Transverse colon (tissue), 3 donors: ENCODE measurements around the gene THSD4.

Source experiments
- EP300 ChIP-seq: sonication (generic); formaldehyde crosslinking; IDR thresholded peaks from one replicate; pipeline ENCODE4 v1.6.1; 2017; ENCODE audit warnings: antibody characterized with exemption, low read depth
- POLR2A ChIP-seq: fragments of 450-650 bp; IDR thresholded peaks from one replicate; pipeline ENCODE4 v1.6.1; 2016; ENCODE audit warnings: antibody characterized with exemption, mild to moderate bottlenecking, moderate library complexity
- TF ChIP-seq, protein P1 (sequence below), 5 experiments: fragments of 200-600 bp in 3 of 5; fragments of 450-650 bp in 2 of 5; sonication (generic) in 3 of 5; IDR thresholded peaks; 1 replicate in 2 of 5; 2 replicates in 3 of 5; pipeline ENCODE4 v1.5.1; 2016 to 2017; ENCODE audit warnings: antibody characterized with exemption in 5 of 5, inconsistent platforms in 3 of 5, mild to moderate bottlenecking in 2 of 5, moderate library complexity in 1 of 5

DNA sequence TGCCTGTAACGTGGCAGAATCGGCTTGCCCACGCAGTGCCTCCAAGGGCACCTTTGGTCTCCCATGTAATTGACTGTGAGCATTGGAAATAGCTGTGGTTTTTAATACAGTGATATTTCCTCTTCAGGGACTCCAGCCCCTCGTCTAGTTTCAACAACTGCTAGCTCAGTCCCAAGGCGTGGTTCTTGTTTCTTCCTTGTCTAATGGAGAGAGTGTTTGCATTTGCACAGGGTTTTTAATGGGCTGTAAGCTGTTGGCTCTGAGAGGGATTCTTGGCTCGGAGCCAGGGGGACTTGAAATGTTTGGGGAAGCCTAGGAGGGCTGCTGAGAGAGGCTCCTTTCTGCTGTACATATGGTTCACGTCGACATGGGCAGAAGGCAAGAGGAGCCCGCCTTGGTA is 86.2 kb downstream of the THSD4 start:
- TF ChIP-seq, protein P1, sequence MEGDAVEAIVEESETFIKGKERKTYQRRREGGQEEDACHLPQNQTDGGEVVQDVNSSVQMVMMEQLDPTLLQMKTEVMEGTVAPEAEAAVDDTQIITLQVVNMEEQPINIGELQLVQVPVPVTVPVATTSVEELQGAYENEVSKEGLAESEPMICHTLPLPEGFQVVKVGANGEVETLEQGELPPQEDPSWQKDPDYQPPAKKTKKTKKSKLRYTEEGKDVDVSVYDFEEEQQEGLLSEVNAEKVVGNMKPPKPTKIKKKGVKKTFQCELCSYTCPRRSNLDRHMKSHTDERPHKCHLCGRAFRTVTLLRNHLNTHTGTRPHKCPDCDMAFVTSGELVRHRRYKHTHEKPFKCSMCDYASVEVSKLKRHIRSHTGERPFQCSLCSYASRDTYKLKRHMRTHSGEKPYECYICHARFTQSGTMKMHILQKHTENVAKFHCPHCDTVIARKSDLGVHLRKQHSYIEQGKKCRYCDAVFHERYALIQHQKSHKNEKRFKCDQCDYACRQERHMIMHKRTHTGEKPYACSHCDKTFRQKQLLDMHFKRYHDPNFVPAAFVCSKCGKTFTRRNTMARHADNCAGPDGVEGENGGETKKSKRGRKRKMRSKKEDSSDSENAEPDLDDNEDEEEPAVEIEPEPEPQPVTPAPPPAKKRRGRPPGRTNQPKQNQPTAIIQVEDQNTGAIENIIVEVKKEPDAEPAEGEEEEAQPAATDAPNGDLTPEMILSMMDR (IDR thresholded peaks at IDR 0.05), result no peak
- no peak for TF ChIP-seq POLR2A
- TF ChIP-seq EP300, result no peak
